Stimulated activated CD8-positive, alpha-beta memory T cell treated with anti-CD3 and anti-CD28 coated beads, Interleukin-7, amount 100 ng/mL, for 24 hours (primary cell): ENCODE measurements around the gene PER2.

Experiments used
- DNase-seq: peaks from one replicate; pipeline ENCODE4 v3.0.0-alpha.2; 2020; ENCODE audit warnings: low read depth

The PER2 gene

DNA sequence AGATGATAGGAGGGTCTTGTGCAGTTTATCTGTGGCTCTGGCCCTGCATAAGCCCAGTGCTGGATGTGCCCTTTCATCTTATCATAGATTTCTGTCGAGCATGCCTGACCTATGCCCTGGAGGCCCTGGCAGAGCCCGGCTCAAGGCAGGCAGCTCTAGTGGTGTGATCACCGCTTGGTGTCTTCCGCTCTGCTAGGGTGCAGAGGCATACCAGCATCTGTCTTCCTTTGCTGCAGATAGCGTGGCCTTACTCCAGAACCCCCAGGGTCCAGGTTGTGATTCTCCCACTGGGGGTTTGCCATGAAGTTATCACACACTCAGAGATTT, 18.2 kb upstream of the PER2 start:
- no peak for DNase-seq

DNA sequence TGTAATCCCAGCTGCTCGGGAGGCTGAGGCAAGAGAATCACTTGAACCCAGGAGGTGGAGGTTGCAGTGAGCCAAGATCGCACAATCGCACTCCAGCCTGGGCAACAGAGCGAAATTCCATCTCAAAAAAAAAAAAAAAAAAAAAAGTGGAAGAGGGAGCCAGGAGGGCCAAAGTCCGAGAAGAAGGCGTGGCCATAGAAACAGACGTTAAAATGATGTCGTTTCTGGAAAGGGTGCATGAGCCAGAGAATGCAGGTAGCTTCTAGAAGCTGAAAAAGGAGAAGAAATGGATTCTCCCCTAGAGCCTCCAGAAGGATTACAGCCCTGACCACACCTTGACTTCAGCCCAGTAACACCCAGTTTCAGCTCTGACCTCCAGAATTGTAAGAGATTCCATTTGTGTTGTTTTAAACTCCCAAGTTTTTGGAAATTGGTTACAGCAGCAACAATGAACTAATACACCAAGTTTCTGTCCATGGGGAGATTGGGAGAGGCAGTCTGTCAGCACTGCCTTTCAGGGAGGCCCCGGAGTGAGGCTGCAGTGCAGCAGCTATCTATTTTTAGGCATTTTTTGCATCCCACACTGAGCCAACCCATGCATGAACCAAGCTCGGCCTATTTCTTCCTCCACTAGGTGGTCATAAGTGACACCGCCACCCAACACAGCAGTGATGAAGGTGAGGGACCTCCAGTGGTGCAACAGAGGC, 17.7 kb upstream of the PER2 start:
- DNase-seq = no peak

DNA sequence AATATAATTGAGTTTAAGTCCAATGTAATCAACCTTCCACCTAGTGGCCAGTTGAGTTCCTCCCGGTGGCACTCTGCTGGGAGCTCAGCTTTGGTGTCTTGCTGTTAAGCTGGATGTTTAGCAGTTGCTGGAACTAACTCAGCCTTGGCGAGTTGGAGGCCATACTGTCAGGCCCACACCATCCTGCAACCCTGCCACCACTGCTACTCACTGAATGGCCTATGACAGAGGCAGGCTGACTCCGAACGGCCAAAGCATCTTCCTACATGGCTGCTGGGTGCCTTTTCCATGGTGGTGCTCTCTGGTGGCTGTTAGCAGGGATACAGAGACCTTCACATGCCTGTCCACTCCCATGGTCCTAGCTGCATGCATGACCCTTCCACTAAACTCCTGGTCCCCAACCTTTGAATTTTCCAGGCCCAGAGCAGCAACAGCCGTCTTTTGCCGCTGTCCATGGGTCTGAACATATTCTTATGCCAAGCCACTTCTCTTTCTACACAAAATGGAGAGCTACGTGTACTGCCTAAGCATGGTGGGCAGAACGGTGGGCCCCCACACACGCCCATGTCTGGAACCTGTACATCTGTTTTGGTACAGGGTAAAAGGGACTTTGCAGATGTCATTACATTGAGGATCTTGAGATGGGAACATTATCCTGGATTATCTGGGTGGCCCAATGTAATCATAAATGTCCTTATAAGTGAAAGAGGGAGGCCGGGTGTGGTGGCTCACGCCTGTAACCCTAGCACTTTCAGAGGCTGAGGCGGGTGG, 16.9 kb upstream of the PER2 start:
- no peak for DNase-seq

- no peak for DNase-seq
Measured at GRCh38 chr2:238304116-238304515, 15.7 kb upstream of the PER2 start.

- no peak for DNase-seq
Measured at GRCh38 chr2:238302751-238303150, 14.3 kb upstream of the PER2 start.

DNA sequence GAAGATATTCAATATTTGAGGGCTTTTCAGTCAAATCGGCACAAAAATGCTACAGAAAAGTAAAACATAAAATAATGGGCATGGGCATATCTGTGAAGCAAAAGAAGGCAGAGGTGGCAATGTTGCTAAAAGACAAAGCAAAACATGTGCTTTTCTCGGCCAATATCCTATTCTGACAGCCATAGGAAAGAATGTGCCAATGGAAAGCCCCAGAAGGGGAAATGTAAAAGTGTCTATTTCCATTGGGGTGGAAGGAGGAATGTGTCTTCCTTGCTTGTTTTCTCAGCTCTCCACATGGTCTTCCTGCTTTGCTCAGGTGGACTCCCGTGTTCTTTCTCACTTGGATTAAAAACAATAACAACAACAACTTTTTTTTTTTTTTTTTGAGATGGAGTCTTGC, 13.7 kb upstream of the PER2 start:
- DNase-seq = no peak

DNA sequence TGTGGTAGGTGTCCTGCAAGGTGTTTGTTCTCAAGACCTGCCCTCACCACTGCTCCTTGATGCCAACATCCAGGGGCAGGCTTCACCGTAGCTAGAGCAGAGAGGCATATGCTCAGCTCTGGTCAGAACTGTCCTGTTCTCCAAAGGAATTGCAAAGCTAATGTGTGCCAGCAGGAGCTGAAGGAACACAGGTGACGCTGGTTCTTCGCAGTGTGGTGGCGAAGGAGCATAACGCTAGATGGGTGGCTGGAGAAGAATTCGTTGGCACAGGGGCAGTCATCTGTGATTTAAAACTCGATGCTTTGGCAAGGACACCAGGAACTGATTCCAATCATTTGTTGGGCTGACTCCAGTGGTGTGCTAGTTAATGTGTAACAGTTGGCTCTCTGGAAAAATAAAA, 11.4 kb upstream of the PER2 start:
- DNase-seq = no peak

- no peak for DNase-seq
Measured at GRCh38 chr2:238296638-238297457, 8.4 kb upstream of the PER2 start.

DNA sequence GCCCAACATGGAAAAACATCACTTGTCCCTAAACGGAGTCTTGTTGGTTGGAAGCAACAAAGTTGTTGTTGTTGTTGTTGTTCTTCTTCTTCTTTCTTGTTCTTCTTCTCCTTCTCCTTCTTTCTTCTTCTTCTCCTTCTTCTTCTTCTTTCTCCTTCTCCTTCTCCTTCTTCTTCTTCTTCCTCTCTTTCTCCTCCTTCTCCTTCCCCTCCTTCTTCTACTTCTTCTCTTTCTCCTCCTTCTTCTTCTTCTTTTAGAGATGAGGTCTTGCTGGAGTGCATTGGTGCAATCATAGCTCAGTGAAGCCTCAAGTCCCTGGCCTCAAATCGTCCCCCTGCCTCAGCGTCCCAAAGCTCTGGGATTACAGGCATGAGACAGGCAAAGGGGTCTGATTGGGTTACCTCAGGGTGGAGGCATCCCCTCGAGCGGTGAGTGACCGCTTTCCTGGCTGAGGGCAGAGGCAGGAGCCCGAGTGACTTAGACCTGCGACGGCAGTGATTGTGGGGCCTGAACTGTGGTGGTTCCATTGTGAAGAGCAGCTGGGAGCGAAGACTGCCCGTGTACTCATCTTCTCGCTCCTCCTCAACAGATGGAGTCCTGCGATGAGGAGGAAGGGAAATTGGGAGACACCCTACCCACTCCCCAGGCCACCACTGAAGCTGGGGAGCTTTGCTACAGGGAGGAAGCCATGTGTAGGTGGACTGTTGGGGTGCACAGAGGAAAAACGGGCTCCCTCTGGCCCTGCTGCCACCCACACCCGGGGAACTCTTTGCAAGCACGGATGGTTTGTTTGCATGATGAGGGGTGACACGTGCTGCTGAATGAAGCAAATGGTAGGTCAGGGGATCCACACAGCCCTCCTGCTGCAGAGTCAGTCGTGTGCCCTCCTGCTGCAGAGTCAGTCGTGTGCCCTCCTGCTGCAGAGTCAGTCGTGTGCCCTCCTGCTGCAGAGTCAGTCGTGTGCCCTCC, 7.0 kb upstream of the PER2 start:
- no peak for DNase-seq

- DNase-seq = no peak
Measured at GRCh38 chr2:238294393-238295143, 6.2 kb upstream of the PER2 start.

DNA sequence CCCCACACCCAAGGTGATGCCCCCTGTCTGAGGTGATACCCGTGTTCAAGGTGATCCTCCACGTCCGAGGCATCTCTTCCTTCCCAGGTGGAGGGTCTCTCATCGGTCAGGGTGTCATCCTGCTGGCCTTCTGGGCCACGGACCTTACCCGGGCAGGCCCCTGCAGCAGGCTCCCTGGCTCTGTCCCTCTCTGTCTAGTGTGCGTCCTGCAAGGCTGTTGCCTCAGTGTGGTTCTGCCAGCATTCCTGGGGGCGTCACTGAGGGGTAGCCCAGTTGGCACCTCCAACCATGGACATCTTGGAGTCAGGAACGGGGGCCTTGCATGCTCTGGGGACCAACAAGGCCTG, 5.6 kb upstream of the PER2 start:
- no peak for DNase-seq

DNA sequence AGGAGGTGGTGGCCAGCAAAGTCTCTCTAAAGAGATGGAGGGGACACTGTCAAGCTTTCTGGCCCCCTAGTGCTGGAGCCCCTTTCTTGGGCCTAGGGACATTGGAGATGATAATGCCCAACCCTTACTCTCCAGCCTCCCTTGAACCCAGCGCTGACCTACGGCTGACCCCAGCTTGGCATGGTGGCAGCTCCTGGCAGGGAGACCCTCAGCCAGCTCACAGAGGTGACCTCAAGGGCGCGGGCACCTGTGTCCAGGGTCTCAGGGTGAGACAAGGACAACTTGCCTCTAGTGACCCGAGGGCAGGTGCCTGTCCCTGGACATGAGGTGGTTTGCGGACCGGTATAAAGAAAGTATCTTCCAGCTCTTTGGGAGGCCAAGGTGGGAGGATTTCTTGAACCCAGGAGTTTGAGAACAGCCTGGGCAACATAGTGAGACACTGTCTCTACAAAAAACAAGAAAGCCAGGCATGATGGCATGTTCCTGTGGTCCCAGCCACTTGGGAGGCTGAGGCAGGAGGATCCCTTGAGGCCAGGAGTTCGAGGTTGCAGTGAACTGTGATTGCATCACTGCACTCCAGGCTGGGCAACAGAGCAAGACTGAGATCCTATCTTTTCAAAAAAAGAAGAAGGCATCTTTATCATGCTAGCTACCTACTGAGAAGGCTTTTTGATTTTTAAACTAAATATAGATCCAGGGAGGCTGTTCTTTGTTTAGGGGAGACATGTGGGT, 3.3 kb upstream of the PER2 start:
- no peak for DNase-seq

- no peak for DNase-seq
Measured at GRCh38 chr2:238290715-238291549, 2.5 kb upstream of the PER2 start.

GRCh38 chr2:238290091-238290509, 1.7 kb upstream of the PER2 start:
- DNase-seq = no peak

- DNase-seq = no peak
Measured at GRCh38 chr2:238289574-238289973, 1.2 kb upstream of the PER2 start.

DNA sequence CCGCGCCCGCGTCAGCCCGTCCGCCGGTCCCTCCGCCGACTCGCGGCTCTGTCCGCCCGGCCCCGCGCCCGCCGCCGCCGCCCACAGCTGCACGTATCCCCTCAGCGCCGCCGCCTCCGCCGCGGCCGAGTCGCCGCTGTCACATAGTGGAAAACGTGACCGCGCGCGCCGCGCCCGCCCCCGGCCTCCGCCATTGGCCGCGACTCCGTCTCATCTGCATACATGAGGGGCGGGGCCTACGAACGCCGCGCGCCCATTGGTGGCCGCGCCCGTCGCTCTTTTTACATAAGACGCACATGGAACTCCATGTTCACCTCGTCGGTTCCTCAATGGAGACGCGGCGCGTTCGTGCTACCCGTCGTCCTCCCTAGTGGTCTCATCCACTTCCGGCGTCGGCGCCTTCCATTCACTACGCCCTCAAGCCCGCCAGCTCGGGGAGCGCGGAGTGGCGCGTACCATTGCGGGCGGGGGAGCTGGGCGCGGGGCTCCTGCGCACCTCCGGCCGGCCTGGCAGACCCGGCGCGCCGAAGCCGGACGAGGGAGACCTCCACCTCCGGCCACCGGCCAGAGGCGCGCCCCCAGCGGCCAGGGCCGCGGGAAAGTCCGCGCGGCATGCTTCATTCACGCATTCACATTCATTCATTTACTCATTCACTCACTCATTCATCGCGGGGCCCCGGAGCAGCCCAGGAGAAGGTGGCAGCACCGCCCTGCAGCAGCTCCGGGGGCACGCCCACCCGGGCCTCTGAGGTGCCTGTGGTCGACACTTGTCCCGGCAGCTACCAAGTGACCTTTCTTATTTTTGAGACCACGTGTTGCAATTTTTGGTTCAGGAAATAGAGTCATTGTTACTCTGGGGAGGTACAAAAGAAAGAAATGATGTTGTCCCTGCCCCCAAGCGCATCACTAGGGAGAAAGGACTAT, 502 bp upstream of the PER2 start:
- peak; percentile 91 for DNase-seq

DNA sequence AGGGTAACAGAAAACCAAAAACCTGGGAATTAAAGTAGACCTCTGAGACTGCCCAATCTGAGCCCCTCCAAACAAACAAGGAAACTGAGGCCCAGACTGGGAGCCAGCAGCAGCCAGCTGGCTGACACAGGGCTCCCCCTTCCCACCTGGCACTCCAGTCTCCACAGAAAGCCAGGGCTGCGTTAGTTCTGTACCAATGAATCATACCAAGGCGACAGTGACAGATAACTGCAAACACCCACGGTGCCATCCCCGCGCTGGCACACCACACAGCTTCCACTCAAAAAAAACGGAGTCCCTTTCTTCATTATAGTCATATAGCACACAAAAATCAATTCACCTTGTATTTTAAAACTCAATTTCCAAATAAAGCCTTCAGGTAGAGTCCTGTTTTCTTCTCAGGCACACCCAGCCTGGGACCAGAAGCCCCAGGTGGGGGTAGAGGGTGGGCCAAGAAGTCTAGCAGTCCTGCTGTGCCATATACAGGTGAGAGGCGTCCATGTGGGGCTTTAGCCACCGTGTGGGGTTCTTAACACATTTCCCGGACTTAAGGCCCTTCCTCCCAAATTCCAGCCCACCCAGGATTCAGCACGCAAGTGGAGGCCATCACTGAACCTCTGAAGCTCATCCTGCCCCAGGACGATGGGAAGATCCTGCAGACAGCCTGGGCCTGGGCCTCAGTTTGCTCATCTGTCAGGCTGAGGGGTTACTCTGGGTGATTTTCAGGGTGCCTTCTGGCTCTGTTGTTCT, 1.2 kb downstream of the PER2 start:
- DNase-seq = no peak

- DNase-seq = no peak
Measured at GRCh38 chr2:238286551-238286950, 1.9 kb downstream of the PER2 start.
